ENCODE measurements around the gene BHLHA15.

DNA sequence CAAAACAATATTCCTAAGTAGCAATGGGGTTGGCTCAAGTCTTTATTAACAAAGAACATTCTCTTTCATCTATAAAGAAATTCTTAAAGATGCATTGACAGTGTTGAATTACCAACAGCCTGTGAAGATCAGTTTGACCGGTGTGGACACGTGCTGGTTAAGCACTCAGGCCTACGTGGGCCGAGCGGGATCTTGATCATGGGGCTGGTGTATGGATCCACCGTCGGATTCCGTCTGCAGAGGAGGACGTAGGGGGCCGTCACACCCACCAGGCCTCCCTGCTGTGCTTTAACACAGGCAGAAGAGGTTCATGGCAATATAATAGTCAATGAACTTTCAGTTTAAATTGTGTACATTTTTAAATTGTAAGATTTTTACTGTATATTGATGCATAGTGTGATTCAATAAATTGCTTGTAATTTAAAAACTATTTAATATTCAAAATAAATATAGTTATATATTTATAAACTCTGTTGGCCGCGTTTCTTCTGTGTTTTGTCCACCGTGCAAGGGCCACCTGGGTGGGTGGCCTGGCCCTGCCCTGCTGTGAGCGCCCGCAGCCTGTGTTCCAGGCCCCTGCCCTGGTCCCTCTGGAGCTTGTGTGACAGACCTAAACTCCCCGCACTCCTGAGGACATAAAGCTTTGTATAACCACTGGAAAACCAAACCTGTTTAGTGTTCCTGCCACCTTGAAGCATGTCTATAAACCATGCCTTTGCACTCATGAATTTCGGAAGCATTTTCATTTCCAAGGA lies 1.9 kb upstream of the BHLHA15 start:
- no peak for TF ChIP-seq GATA2 (IDR thresholded peaks at IDR 0.05; ENCODE audit: low read depth, low read length)
- TF ChIP-seq GATA3 (IDR thresholded peaks at IDR 0.05; ENCODE audit: low read depth, low read length), result no peak
